ENCODE data around the gene CTPS1. TPM values are rescaled to one million over a fixed set of nuclear protein-coding genes. Genes with fewer than 3 reads are reported as not detected.
A peak's percentile ranks its signal among the peaks of the same experiment; 100 is the strongest.

Gene CTPS1
- total RNA-seq, 1 donor from 2014 or later = 43.0 TPM

DNA sequence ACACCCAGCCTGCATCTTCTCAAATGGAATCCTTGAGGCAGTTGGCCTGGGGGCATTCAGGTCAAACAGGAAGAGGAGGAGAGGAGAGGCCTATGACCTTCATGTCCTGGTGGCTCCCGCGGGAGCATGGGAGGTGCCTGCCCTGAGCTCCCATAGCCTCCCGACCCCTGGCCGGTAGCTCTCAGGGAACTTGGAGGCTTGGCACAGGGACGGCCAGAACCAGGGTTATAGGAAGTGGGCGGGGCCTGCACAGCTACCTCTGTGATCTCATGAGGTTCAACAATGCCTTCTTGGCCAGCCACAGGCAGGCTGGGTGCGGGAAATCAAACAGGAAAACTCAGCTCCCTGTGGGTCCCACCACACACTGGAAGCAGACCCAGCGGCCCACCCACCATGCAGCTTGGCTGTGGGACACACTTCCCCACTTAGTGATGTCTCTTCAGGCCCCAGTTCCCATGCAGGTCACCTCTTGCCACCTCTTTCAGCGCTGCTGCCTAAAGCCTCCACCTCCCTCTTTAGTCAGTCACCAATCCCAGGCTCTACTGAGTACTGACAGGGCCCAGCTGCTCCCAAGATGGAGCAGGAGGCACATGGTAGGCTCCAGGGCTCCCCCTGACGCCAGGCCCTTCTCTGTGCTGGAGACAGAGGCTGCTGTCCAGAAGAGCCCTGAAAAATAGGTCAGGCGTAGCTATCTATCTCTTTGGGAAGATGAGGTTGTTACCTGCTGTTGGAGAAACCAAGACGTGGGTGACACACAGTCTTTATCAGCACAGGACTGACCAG is 42.2 kb downstream of the CTPS1 start, which contains the start of gene SLFNL1:
TSS of gene SLFNL1 (minus strand) at position 200 of the 783 bp plus-strand sequence. CDS start 1,065 bp downstream, outside the sequence.
- CTCF ChIA-PET = no interaction called here
- no peaks in the 10 kb centered on the region for H3K27me3 Mint-ChIP-seq
- no peak for ATAC-seq (ENCODE audit: low read depth)
- POLR2A ChIA-PET = no interaction called here
- no peak for DNase-seq
- H3K36me3 Mint-ChIP-seq (ENCODE audit: low read depth) = peaks cover 24% of the 10 kb centered on the region
- TF ChIP-seq, protein P1, sequence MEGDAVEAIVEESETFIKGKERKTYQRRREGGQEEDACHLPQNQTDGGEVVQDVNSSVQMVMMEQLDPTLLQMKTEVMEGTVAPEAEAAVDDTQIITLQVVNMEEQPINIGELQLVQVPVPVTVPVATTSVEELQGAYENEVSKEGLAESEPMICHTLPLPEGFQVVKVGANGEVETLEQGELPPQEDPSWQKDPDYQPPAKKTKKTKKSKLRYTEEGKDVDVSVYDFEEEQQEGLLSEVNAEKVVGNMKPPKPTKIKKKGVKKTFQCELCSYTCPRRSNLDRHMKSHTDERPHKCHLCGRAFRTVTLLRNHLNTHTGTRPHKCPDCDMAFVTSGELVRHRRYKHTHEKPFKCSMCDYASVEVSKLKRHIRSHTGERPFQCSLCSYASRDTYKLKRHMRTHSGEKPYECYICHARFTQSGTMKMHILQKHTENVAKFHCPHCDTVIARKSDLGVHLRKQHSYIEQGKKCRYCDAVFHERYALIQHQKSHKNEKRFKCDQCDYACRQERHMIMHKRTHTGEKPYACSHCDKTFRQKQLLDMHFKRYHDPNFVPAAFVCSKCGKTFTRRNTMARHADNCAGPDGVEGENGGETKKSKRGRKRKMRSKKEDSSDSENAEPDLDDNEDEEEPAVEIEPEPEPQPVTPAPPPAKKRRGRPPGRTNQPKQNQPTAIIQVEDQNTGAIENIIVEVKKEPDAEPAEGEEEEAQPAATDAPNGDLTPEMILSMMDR (IDR thresholded peaks at IDR 0.05) = no peak
- intact Hi-C loops (cut with micrococcal nuclease) = no loop called here
- H3K27ac Mint-ChIP-seq = peak within 1 kb of the TSS; percentile 35
- no peaks in the 10 kb centered on the region for H3K9me3 Mint-ChIP-seq
- no peak within 1 kb of the TSS for H3K4me3 Mint-ChIP-seq
- peaks cover 35% of the 10 kb centered on the region for H3K4me1 Mint-ChIP-seq

DNA sequence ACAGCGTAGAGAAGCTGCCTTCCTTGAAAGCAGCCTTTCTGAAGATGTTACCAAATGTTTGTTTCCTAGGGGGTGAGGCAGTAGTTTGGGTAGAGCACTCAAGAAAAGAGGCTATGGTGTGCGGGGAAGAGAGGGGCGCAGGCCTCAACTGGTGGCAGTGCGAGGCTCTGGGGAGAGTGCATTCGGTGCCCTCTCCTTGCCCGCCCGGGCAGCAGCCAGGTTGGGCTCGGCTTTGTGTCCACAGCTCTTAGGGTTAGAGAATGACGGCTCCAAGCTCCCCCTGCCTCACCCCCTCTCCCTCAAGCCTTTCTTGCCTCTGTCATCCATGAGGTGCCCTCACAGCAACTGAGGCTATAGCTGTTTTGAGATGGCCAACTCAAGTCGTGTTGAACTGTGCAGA is 42.9 kb downstream of the CTPS1 start:
- DNase-seq = no peak
- no peak for ATAC-seq (ENCODE audit: low read depth)
- intact Hi-C loops (cut with micrococcal nuclease) = no loop called here
- POLR2A ChIA-PET = interaction anchor here (0.9 kb wide), 1 partner anchor 8 kb away, joined by 3 read pairs; no protein-coding TSS in a partner anchor
- H3K27me3 Mint-ChIP-seq = no peaks in the 10 kb centered on the region
- no peak overlapping the region for H3K27ac Mint-ChIP-seq
- peaks cover 37% of the 10 kb centered on the region for H3K4me1 Mint-ChIP-seq
- H3K36me3 Mint-ChIP-seq (ENCODE audit: low read depth) = peaks cover 22% of the 10 kb centered on the region
- TF ChIP-seq, protein P1 (IDR thresholded peaks at IDR 0.05) = no peak
- CTCF ChIA-PET = no interaction called here
- H3K9me3 Mint-ChIP-seq = no peaks in the 10 kb centered on the region
- H3K4me3 Mint-ChIP-seq = no peak overlapping the region

GRCh38 chr1:41023279-41023990 is 43.9 kb downstream of the CTPS1 start:
- Mint-ChIP-seq H3K4me3 (no peak overlapping the region), H3K4me1 (peaks cover 40% of the 10 kb centered on the region), H3K27me3 (no peaks in the 10 kb centered on the region), H3K27ac (no peak overlapping the region), H3K9me3 (no peaks in the 10 kb centered on the region), H3K36me3 (ENCODE audit: low read depth) (peaks cover 27% of the 10 kb centered on the region)
- intact Hi-C loops (cut with micrococcal nuclease) = no loop called here
- TF ChIP-seq, protein P1 (IDR thresholded peaks at IDR 0.05) = no peak
- ChIA-PET CTCF (no interaction called here), POLR2A (interaction anchor here (0.9 kb wide), 1 partner anchor 9 kb away, joined by 3 read pairs; no protein-coding TSS in a partner anchor)
- ATAC-seq (ENCODE audit: low read depth) (no peak), DNase-seq (no peak)

DNA sequence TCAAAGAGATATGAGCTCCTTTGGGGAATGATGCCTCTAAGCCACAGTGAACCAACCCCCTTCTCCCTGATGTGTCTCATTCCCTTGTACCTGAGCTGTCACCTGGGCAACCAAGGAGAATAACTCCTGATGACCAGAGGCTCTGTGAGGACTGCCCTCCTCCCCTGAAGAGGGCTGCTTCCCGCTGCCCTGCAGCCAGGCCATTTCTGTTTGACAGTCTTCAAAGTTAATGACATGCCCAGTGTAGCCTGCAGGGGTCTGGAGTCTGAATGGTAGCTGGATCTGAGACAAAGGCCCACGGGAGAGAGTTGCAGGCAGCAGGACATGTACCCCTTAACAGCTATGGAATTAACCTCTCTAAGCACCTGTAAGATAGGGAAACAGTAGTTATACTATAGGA is 45.5 kb downstream of the CTPS1 start:
- no peak for DNase-seq
- ChIA-PET CTCF (no interaction called here), POLR2A (interaction anchor here (0.5 kb wide), 1 partner anchor 357 kb away, joined by 3 read pairs; no protein-coding TSS in a partner anchor)
- intact Hi-C loops (cut with micrococcal nuclease) = no loop called here
- Mint-ChIP-seq H3K4me1 (peaks cover 33% of the 10 kb centered on the region), H3K36me3 (ENCODE audit: low read depth) (peaks cover 33% of the 10 kb centered on the region), H3K27ac (peak overlapping the region; percentile 62), H3K4me3 (no peak overlapping the region), H3K9me3 (no peaks in the 10 kb centered on the region), H3K27me3 (no peaks in the 10 kb centered on the region)
- TF ChIP-seq, protein P1 (IDR thresholded peaks at IDR 0.05) = no peak
- ATAC-seq (ENCODE audit: low read depth) = no peak

Data from activated B cell treated with CpG ODN at 0.5 μM for 24 hours (primary cell).